Heart left ventricle (tissue), 16 donors: ENCODE results near the gene ACOT13. TPM values are rescaled to one million over a fixed set of nuclear protein-coding genes. Genes with fewer than 3 reads are reported as not detected.
"Not testable (repeated sequence)": the region's sequence is repeated elsewhere in the genome, so short reads cannot be mapped to it uniquely, and the experiment has no call there.

Source experiments
- ATAC-seq, 4 donors: fragments of 200-7000 bp; cut with Tn5 transposase; one replicate each; pipeline ENCODE4 v1.9.1; 2020 to 2022; ENCODE audit warnings: moderate library complexity in 4 of 4, mild to moderate bottlenecking in 3 of 4, moderate number of reproducible peaks in 1 of 4
- DNase-seq, 5 donors: peaks; one replicate each; pipeline ENCODE4 v3.0.0-alpha.2; 2020
- H3K27ac ChIP-seq, 12 donors: fragments of 200-600 bp; sonication (generic) in 4 of 12; one replicate each; pipeline versions ENCODE4 v1.5.0 to v1.8.0; 2016 to 2022; ENCODE audit warnings: mild to moderate bottlenecking in 2 of 12
- H3K27me3 ChIP-seq, 9 donors: fragments of 200-600 bp; sonication (generic) in 2 of 9; one replicate each; pipeline versions ENCODE4 v1.5.1 to v1.8.0; 2016 to 2022; ENCODE audit warnings: mild to moderate bottlenecking in 3 of 9
- H3K36me3 ChIP-seq, 9 donors: fragments of 200-600 bp; sonication (generic) in 2 of 9; one replicate each; pipeline versions ENCODE4 v1.5.0 to v1.8.0; 2018 to 2022; ENCODE audit warnings: mild to moderate bottlenecking in 2 of 9
- H3K4me1 ChIP-seq, 12 donors: fragments of 200-600 bp; sonication (generic) in 4 of 12; one replicate each; pipeline versions ENCODE4 v1.5.0 to v1.8.0; 2016 to 2022; ENCODE audit warnings: mild to moderate bottlenecking in 3 of 12
- H3K4me3 ChIP-seq, 12 donors: fragments of 200-600 bp; sonication (generic) in 4 of 12; one replicate each; pipeline versions ENCODE4 v1.5.0 to v1.8.0; 2017 to 2022; ENCODE audit warnings: mild to moderate bottlenecking in 9 of 12, moderate library complexity in 4 of 12
- H3K9me3 ChIP-seq, 12 donors: fragments of 200-600 bp; sonication (generic) in 4 of 12; one replicate each; pipeline versions ENCODE4 v1.5.0 to v1.8.0; 2016 to 2022; ENCODE audit warnings: mild to moderate bottlenecking in 1 of 12
- POLR2A ChIP-seq, 2 donors: fragments of 450-650 bp; IDR thresholded peaks; one replicate each; pipeline ENCODE4 v1.6.1; 2017; ENCODE audit warnings: antibody characterized with exemption in 2 of 2, mild to moderate bottlenecking in 2 of 2, moderate library complexity in 2 of 2
- WGBS, 4 donors: extraction: QIAGEN DNeasy Blood & Tissue Kit in 2 of 4; methylation state at CpG; one replicate each; pipeline versions ENCODE4 v1.1.5 to v1.1.7; 2013 to 2018; 5-methylcytosine and 5-hydroxymethylcytosine counted together
- intact Hi-C, 10 donors: fragments of 100-400 bp; cut with DNase I; formaldehyde crosslinking; loops; one replicate each; pipeline versions ENCODE4 v1.11.1 to v1.14.2; 2022
- polyA plus RNA-seq, 2 donors: library from polyadenylated mRNA; stranded (reverse); fragments of 200-250 nt; gene quantifications; one replicate each; pipeline ENCODE4 v1.2.3, GENCODE V29; 2013
- total RNA-seq, 9 donors: library from RNA; depleted of rRNA in 2 of 9; stranded (reverse); fragments of >200 nt in 2 of 9; fragmentation: NEBNext Ultra II Directional in 3 of 9; extraction: Animal tissue kit (Norgen Biotek cat#: 25700) in 3 of 9; gene quantifications; one replicate each; pipeline versions ENCODE4 v1.1.0 to v1.2.4, GENCODE V29; 2016 to 2023
- TF ChIP-seq, protein P1 (sequence below), 12 donors: fragments of 200-600 bp; sonication (generic) in 4 of 12; IDR thresholded peaks; one replicate each; pipeline versions ENCODE4 v1.5.0 to v1.8.0; 2018 to 2022; ENCODE audit warnings: antibody characterized with exemption in 12 of 12, mild to moderate bottlenecking in 5 of 12
- donor health status: ischemic (EF 13 %, LVEDD 7.1; RV severe dilation, severe dysfunction).
- donor health status: healthy with polysubstance abuse.
- donor health status: DM: no; HTN: yes; CAD: no.
- donor health status: DM: no; HTN: no; CAD: no.
- donor health status: ischemic (EF 25% LVEDD 6.9; RV normal size, moderate dysfunction).
- donor health status: ischemic (EF 25% LVEDD 5.7; RV mildly dilated, moderate dysfunction).
- donor health status: healthy.
- donor health status: DM: yes; HTN: yes; CAD: no.
- donor health status: ischemic (EF 35%, LVEDD 5.7; RV mildly dilated, moderate dysfunction).
- donor health status: nonischemic (EF 11% LVEDD 7.7; RV severe dilation, severe dysfunction).
- donor health status: DM: yes; HTN: yes; CAD: no.
- donor health status: PGD.
- donor health status: ischemic (EF 29% LVEDD 5.4; RV normal size, mild dysfunction).
- donor health status: nonischemic (EF 23%, LVEDD 6.1; RV moderate dilation, normal function).

The ACOT13 gene
- total and polyA plus RNA-seq, 11 donors = 21.6 to 160 (median 55.3) TPM

DNA sequence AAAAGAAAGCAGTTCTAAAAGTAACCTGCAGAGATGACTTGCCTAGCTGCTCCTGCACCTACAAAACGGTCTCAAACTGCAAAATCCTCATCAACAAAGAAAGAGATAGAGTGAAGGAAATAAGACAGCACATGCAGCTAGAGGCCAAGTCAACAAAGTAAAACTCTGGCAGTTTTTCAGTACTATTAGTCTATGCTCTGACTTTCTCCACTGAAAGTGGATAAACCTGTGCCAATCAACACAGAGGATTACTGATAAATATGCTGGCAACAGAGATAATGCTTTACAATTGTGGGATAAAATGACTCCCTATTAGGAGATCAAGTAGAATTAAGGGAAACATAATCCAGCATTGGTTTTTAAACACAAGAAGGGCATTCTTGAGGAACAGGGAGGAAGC lies 34.3 kb upstream of the ACOT13 start:
- Histone ChIP-seq H3K27me3 (peaks cover 0 to 8% (median 0%) of the 10 kb centered on the region in 9 donors), H3K27ac (no peak overlapping the region), H3K4me3 (no peak overlapping the region), H3K4me1 (peaks cover 0 to 9% (median 0%) of the 10 kb centered on the region in 12 donors), H3K9me3 (peaks cover 0 to 21% (median 0%) of the 10 kb centered on the region in 12 donors), H3K36me3 (no peaks in the 10 kb centered on the region)
- intact Hi-C loops = no loop called here
- TF ChIP-seq, protein P1, sequence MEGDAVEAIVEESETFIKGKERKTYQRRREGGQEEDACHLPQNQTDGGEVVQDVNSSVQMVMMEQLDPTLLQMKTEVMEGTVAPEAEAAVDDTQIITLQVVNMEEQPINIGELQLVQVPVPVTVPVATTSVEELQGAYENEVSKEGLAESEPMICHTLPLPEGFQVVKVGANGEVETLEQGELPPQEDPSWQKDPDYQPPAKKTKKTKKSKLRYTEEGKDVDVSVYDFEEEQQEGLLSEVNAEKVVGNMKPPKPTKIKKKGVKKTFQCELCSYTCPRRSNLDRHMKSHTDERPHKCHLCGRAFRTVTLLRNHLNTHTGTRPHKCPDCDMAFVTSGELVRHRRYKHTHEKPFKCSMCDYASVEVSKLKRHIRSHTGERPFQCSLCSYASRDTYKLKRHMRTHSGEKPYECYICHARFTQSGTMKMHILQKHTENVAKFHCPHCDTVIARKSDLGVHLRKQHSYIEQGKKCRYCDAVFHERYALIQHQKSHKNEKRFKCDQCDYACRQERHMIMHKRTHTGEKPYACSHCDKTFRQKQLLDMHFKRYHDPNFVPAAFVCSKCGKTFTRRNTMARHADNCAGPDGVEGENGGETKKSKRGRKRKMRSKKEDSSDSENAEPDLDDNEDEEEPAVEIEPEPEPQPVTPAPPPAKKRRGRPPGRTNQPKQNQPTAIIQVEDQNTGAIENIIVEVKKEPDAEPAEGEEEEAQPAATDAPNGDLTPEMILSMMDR (IDR thresholded peaks at IDR 0.05) = no peak
- no peak for TF ChIP-seq POLR2A (IDR thresholded peaks at IDR 0.05)
- DNase-seq (no peak), ATAC-seq (no peak)
- 31 to 43% (median 39%) methylated on average over 1 of the region's 1 CpG for WGBS, 4 donors

DNA sequence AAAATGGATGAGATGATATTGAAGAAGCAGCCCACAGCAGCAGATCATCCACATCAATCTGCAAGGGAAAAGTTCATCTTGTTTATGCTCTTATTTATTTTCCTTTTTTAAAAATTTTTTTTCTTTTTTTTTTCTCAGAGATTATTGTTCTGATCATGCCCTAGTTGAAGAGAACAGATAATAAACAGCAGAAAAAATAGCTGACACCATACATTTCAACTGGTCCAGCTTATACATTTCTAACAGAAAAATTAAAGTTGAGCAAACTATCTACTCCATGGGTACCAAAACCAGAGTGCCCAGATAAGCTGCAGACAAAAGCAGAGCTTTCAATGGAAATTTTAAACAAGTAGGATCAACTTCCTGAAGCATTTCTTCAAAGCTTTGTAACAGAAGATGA lies 30.2 kb upstream of the ACOT13 start:
- Histone ChIP-seq H3K27me3 (peaks cover 0 to 8% (median 0%) of the 10 kb centered on the region in 9 donors), H3K4me1 (peaks cover 0 to under 1% (median 0%) of the 10 kb centered on the region in 12 donors), H3K4me3 (no peak overlapping the region), H3K9me3 (peaks cover 0 to 24% (median 0%) of the 10 kb centered on the region in 12 donors), H3K36me3 (no peaks in the 10 kb centered on the region), H3K27ac (no peak overlapping the region)
- no peak for DNase-seq
- ATAC-seq = no peak
- intact Hi-C loops = no loop called here
- TF ChIP-seq, protein P1 (IDR thresholded peaks at IDR 0.05) = no peak
- TF ChIP-seq POLR2A (IDR thresholded peaks at IDR 0.05) = no peak

DNA sequence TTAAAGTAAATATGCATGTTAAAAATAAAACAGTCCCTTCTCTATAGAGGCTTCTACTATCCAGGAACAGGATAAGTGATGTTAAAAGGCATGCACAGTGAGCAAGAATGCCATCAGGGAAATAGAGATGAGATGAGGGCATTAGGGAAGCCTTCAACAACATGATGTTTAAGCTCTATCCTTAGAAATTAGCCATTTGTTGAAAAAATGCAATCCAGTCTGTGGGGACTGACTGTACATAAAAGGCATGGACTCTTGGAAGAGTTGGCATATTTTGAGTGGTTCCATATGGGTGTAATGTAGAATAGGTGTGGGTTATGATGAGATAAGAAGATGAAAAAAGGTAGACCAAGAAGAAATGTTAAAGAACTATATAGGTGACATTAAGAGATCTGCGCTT lies 26.7 kb upstream of the ACOT13 start:
- TF ChIP-seq, protein P1 (IDR thresholded peaks at IDR 0.05) = no peak
- TF ChIP-seq POLR2A (IDR thresholded peaks at IDR 0.05) = no peak
- intact Hi-C loops = no loop called here
- H3K4me3 ChIP-seq = no peak overlapping the region
- no peaks in the 10 kb centered on the region for H3K36me3 ChIP-seq
- peaks cover 0 to 19% (median 4%) of the 10 kb centered on the region in 9 donors for H3K27me3 ChIP-seq
- ATAC-seq = no peak
- no peak for DNase-seq
- peaks cover 0 to 23% (median 0%) of the 10 kb centered on the region in 12 donors for H3K9me3 ChIP-seq
- 96 to 100% (median 98%) methylated on average over 1 of the region's 1 CpG for WGBS, 4 donors
- H3K4me1 ChIP-seq = peaks cover 0 to 1% (median 0%) of the 10 kb centered on the region in 12 donors
- no peak overlapping the region for H3K27ac ChIP-seq

DNA sequence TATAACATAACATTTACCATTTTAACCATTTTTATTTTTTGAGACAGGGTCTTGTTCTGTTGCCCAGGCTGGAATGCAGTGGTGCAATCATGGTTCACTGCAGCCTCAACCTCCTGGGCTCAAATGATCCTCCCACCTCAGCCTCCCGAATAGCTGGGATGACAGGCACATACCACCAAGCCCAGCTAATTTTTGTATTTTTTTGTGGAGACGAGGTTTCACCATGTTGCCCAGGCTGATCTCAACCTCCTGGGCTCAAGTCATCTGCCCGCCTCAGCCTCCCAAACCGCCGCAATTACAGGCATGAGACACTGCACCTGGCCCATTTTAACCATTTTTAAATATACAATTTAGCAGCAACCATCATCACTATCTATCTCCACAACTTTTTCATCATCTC lies 26.2 kb upstream of the ACOT13 start:
- intact Hi-C loops, H3K4me1 ChIP-seq, H3K4me3 ChIP-seq, H3K36me3 ChIP-seq, H3K27ac ChIP-seq, ATAC-seq, DNase-seq: not testable (repeated sequence)
- Histone ChIP-seq H3K9me3 (peaks cover 0 to 18% (median 0%) of the 10 kb centered on the region in 12 donors), H3K27me3 (peaks cover 0 to 23% (median 4%) of the 10 kb centered on the region in 9 donors)
- 91 to 92% (median 91%) methylated on average over 5 of the region's 5 CpGs for WGBS, 4 donors

DNA sequence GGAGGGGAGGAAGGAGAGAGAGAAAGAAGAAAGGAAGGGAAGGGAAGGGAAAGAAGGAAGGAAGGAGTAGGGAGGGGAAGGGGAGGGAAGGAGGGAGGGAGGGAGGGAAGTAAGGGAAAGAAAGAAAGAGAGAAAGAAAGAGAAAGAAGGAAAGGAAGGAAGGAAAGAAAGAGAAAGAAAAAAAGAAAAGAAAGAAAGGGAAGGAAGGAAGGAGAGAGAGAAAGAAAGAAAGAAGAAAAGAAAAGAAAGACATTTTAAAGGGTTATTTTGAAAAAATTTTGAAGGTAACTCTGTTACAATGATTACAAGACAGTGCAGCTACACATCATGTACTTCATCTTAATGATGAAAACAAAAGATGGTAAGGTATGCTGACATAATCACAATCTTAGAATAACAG lies 24.8 kb upstream of the ACOT13 start:
- TF ChIP-seq POLR2A (IDR thresholded peaks at IDR 0.05) = no peak
- TF ChIP-seq, protein P1 (IDR thresholded peaks at IDR 0.05) = no peak
- peaks cover 0 to 23% (median 4%) of the 10 kb centered on the region in 9 donors for H3K27me3 ChIP-seq
- no peak overlapping the region for H3K27ac ChIP-seq
- peaks cover 0 to 12% (median 4%) of the 10 kb centered on the region in 12 donors for H3K4me1 ChIP-seq
- intact Hi-C loops = no loop called here
- ATAC-seq (no peak), DNase-seq (no peak)
- H3K9me3 ChIP-seq = peaks cover 0 to 6% (median 0%) of the 10 kb centered on the region in 12 donors
- no peak overlapping the region for H3K4me3 ChIP-seq
- no peaks in the 10 kb centered on the region for H3K36me3 ChIP-seq
